Measurements from ENCODE around the gene MLLT6. TPM values are rescaled to one million over a fixed set of nuclear protein-coding genes. Genes with fewer than 3 reads are reported as not detected.

MLLT6 gene
- polyA plus RNA-seq, 3 donors from 2014 or later, result 3.8 to 24.5 (median 7.4) TPM

DNA sequence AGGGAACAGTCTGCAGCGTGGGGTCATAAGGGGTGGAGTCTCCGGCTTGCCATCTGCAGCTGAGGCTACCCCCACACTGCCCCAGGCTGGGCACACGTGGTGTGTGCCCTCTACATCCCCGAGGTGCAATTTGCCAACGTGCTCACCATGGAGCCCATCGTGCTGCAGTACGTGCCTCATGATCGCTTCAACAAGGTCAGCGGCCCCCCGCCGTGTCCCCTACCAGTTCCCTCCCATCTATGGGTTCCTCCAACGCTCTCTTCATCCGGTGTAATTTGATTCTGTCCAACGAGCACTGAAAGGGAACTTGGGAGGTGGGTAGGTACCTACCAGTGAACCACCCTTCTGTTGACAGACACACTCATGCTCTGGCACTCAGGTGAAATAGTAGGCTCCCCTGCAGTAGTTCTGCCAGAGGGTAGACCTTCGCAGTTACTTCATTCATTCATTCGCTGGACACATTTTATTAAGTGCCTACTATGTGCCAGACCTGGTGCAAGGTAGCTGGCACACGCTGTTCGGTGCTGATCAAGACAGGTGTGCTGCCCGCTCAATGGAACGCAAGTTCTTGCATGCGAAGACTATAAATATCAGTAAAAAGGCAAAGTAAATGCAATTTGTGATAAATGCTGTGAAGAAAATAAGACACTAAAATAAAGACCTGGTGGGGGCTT, 2.7 kb downstream of the MLLT6 start:
- Mint-ChIP-seq H3K36me3 (peaks cover 10 to 31% (median 21%) of the 10 kb centered on the region in 3 donors), H3K9me3 (no peaks in the 10 kb centered on the region), H3K27me3 (ENCODE audit: low read depth in 3 of 3) (peaks cover 6 to 18% (median 7%) of the 10 kb centered on the region in 3 donors), H3K27ac (peak overlapping the region; percentile 51 to 93 (median 92)), H3K4me1 (peaks cover 75 to 82% of the 10 kb centered on the region in 2 donors), H3K4me3 (peak overlapping the region; percentile 93 to 99 (median 97))
- no peak for DNase-seq

DNA sequence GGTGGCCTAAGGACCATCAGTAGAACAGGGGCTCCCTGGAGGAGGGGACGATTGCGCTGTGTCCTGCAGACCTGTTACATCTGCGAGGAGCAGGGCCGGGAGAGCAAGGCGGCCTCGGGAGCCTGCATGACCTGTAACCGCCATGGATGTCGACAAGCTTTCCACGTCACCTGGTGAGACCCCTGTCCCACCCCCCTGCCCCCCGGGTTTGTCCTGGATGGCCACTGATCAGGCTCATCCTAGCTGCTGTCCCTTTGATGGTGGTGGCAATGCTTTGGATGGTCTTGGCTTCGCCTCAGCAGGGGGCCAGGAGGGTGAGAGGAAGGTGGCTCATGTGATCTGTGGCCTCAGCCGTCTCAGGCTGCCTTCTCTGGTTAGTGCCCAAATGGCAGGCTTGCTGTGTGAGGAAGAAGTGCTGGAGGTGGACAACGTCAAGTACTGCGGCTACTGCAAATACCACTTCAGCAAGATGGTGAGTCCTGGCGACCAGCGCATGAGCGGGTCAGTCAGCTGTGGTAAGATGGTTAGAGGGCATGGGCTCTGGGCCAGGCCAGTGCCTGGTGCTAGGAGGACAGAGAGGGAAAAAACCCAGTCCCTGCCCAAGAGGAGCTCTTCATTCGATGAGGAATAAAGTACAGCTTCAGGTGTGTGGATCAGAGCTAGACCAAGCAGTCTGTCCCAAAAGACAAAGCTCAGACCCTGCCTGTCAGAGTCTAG, 4.2 kb downstream of the MLLT6 start:
- Mint-ChIP-seq H3K36me3 (peaks cover 10 to 35% (median 21%) of the 10 kb centered on the region in 3 donors), H3K4me1 (peaks cover 63 to 68% of the 10 kb centered on the region in 2 donors), H3K9me3 (no peaks in the 10 kb centered on the region), H3K4me3 (peak overlapping the region in 2 of 5 donors; percentile 10 to 22), H3K27ac (peak overlapping the region; percentile 49 to 91 (median 76)), H3K27me3 (ENCODE audit: low read depth in 3 of 3) (peaks cover 4 to 8% (median 5%) of the 10 kb centered on the region in 3 donors)
- no peak for DNase-seq

DNA sequence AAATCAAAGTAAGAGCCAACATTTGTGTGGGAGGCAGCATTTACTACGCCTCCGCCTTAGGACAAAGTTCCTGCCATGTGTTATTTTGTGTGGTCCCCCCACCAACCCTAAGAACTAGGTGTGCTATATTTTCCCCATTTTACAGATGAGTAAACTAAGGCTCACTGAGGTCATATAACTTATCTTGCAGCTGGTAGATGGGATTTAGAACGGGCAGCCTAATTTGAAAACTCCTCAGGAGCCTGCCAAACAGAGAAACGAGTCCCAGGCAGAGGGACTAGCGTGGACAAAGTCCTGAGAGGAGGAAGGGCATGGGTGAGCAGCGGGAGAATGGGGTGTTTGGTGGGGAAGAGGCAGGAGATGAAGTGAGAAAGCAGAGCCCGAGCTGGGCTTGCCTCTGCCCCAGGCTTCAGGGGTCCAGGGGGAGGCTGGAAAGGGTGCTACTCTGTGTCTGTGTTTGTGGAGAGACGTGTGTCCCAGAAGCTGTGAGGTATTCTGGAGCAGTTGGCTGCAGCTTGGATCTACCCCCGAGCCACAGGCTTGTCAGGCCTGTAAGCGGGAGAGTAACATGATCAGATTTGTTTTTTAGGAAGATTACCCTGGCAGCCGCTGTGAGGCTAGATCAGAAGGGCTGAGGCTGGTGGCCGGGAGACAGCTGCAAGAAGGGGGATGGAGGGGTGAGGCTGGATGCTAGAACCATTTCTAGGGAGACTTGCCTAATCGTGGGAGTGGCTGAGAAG, 5.0 kb downstream of the MLLT6 start:
- Mint-ChIP-seq H3K9me3 (no peaks in the 10 kb centered on the region), H3K36me3 (peaks cover 10 to 38% (median 24%) of the 10 kb centered on the region in 3 donors), H3K4me3 (peak overlapping the region in 4 of 5 donors; percentile 31 to 57 (median 47)), H3K4me1 (peaks cover 59 to 65% of the 10 kb centered on the region in 2 donors), H3K27ac (peak overlapping the region; percentile 49 to 91 (median 88)), H3K27me3 (ENCODE audit: low read depth in 3 of 3) (peaks cover 2 to 7% (median 3%) of the 10 kb centered on the region in 3 donors)
- no peak for DNase-seq

DNA sequence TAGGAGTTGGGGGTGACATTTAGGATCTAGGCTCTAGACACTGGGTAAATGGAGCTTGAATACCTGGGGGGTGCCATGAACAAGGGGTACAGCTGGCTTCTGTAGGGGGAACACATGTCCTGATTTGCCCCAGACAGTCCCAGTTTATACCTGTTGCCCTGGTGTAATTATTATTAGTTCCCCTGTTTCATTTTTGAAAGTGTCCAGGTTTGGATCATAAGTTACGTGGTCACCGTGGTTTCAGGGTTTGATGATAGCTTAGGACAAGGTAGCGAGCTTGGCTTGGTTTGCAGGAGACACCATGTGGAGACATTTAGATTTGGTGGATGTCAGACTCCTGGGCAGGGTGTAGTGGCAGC, 5.5 kb downstream of the MLLT6 start:
- Mint-ChIP-seq H3K4me3 (peak overlapping the region in 4 of 5 donors; percentile 25 to 57 (median 47)), H3K36me3 (peaks cover 10 to 38% (median 24%) of the 10 kb centered on the region in 3 donors), H3K9me3 (no peaks in the 10 kb centered on the region), H3K27ac (peak overlapping the region; percentile 49 to 91 (median 88)), H3K27me3 (ENCODE audit: low read depth in 3 of 3) (peaks cover 2 to 7% (median 4%) of the 10 kb centered on the region in 3 donors), H3K4me1 (peaks cover 59 to 65% of the 10 kb centered on the region in 2 donors)
- no peak for DNase-seq

DNA sequence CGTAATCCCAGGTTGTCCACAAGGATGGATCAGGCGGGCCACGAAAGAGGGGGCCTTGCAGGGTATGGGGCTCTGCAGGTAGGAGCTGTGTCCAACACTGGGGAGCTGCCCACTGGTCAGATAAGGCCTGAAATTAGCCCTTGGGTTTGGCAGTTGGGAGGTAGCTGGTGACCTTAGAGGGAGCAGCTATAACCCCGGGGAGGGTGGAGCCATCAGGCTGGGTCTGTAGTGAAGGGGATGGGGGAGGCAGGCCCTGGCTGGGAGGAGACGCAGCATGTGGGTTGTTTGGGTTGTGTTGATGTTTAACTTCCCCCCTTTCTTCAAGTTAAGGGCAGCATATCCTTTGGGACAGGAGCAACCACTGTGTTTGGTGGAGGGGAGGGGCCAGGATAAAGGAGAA, 5.9 kb downstream of the MLLT6 start:
- peak overlapping the region in 4 of 5 donors; percentile 33 to 57 (median 48) for H3K4me3 Mint-ChIP-seq
- DNase-seq, result no peak

DNA sequence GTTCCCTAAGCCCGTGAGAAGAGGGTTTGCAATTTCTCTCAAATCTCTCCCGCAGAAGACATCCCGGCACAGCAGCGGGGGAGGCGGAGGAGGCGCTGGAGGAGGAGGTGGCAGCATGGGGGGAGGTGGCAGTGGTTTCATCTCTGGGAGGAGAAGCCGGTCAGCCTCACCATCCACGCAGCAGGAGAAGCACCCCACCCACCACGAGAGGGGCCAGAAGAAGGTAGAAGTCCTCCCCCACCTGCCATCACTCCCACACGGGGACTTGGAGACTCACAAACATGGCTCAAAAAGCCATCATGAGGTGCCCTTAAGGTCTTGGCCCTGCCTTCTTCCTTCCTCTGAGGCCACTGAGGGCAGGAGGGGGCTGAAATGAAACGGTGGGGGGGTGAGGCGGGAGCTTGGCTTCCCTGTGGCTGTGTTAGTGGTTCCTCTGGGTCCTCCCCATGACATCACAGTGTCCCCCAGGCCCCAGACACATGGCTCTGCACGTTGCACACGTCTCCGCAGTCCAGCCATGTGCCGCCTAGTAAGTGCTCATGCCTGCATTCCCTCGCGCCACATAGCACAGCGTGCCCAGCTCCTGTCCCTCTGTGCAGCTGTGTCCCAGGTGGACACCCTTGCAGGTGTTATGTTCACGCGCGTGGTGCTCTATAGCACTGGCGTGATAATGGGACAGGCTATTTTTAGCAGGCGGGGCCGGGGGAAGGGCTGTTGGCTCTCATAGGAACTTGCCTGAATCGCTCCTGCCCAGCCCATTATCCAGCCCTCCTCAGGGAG, 6.9 kb downstream of the MLLT6 start:
- H3K9me3 Mint-ChIP-seq, result no peaks in the 10 kb centered on the region
- H3K36me3 Mint-ChIP-seq, result peaks cover 9 to 45% (median 27%) of the 10 kb centered on the region in 3 donors
- peaks cover 0 to 4% (median 3%) of the 10 kb centered on the region in 3 donors for H3K27me3 Mint-ChIP-seq (ENCODE audit: low read depth in 3 of 3)
- H3K4me1 Mint-ChIP-seq, result peaks cover 51 to 57% of the 10 kb centered on the region in 2 donors
- peak overlapping the region; percentile 48 to 58 (median 49) for H3K4me3 Mint-ChIP-seq
- peak in 2 of 3 donors; percentile 55 to 58 for DNase-seq
- peak overlapping the region; percentile 49 to 91 (median 84) for H3K27ac Mint-ChIP-seq

More for the DNA sequence above, 5.9 kb downstream of the MLLT6 start:
- Mint-ChIP-seq H3K36me3 (peaks cover 10 to 40% (median 24%) of the 10 kb centered on the region in 3 donors), H3K9me3 (no peaks in the 10 kb centered on the region), H3K4me1 (peaks cover 57 to 65% of the 10 kb centered on the region in 2 donors), H3K27ac (peak overlapping the region; percentile 49 to 91 (median 78)), H3K27me3 (ENCODE audit: low read depth in 3 of 3) (peaks cover 2 to 7% (median 4%) of the 10 kb centered on the region in 3 donors)

DNA sequence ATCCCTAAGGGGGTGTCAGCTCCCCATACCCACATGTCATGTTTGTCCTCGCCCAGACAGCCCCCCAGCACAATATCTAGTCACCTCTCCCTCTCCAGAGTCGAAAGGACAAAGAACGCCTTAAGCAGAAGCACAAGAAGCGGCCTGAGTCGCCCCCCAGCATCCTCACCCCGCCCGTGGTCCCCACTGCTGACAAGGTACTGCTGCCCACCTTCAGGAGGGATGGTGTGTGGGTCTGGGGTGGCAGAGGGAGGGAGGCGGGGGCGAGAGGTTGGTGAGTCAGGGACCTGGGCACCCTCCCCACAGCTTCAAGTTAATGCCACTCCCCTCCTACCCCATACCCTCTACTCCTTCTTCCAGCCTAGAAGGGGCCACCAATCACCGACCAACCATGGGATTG, 7.5 kb downstream of the MLLT6 start:
- H3K27ac Mint-ChIP-seq, result peak overlapping the region in 4 of 6 donors; percentile 68 to 85 (median 84)
- no peak overlapping the region for H3K4me3 Mint-ChIP-seq

DNA sequence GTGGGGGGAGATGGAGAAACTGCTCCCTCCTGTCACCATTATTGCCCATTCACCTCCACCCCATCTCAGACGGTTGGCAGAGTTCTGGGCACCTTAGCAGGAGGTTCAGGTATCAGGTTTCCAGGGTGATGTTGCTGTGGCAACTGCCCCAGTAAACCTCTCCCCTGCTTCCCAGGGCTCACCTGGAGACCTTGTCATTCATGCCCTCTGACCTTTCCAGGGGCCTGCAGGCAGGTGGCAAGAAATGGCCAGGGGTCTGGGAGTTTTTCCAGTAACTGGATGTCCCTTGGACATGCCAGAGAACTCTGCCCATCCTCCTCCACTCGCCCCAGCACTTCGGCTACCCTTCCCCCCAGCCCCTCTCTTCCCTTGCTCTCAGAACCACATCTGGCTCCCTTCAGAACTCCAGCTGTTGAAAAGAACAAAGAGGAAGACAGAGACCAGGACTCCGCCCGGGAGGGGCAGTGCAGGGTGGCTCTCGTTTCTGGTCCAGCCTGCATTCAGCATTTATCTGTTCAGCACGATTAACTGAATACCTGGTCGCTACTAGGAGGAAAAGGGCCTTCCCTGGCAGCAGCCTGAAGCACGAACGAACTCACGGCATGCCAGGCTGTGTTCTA, 8.5 kb downstream of the MLLT6 start:
- Mint-ChIP-seq H3K27ac (peak overlapping the region in 3 of 6 donors; percentile 45 to 82 (median 62)), H3K4me1 (peaks cover 37 to 42% of the 10 kb centered on the region in 2 donors), H3K36me3 (peaks cover 0 to 48% (median 25%) of the 10 kb centered on the region in 3 donors), H3K9me3 (no peaks in the 10 kb centered on the region), H3K27me3 (ENCODE audit: low read depth in 3 of 3) (peaks cover 0 to 2% (median 0%) of the 10 kb centered on the region in 3 donors), H3K4me3 (no peak overlapping the region)
- DNase-seq, result no peak

More for the DNA sequence above, 7.5 kb downstream of the MLLT6 start:
- Mint-ChIP-seq H3K36me3 (peaks cover 4 to 47% (median 28%) of the 10 kb centered on the region in 3 donors), H3K4me1 (peaks cover 45 to 51% of the 10 kb centered on the region in 2 donors), H3K27me3 (ENCODE audit: low read depth in 3 of 3) (peaks cover 0 to 3% (median 0%) of the 10 kb centered on the region in 3 donors), H3K9me3 (no peaks in the 10 kb centered on the region)
- no peak for DNase-seq

DNA sequence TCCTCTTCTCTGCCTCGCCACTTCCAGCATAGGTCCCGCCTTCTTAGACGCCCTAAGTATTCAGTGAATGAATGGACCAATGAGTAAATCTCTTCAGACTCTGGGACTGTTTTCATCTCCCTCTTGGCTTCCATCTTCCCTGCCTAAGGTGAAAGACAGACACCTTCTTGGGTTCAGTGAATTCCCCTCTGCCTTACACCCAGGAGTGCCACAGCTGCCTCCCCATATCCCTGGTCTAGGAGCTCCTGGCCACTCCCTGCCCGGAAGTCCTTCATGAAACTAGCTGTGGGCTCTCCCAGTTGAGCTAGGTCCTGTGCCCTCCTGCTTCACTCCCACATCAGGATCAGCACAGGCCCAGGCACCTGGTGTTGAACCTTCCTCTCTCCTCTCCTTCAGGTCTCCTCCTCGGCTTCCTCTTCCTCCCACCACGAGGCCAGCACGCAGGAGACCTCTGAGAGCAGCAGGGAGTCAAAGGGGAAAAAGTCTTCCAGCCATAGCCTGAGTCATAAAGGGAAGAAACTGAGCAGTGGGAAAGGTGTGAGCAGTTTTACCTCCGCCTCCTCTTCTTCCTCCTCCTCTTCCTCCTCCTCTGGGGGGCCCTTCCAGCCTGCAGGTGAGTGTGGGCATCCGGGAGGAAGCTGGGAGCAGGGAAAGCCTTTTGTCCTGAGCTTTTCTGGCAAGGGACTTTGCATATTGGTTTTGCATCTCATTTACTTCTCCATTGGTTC, 10.3 kb downstream of the MLLT6 start:
- H3K36me3 Mint-ChIP-seq, result peaks cover 5 to 40% (median 19%) of the 10 kb centered on the region in 3 donors
- H3K27me3 Mint-ChIP-seq (ENCODE audit: low read depth in 3 of 3), result peaks cover 0 to 2% (median 0%) of the 10 kb centered on the region in 3 donors
- H3K4me1 Mint-ChIP-seq, result peaks cover 28 to 30% of the 10 kb centered on the region in 2 donors
- DNase-seq, result no peak
- H3K4me3 Mint-ChIP-seq, result no peak overlapping the region
- no peaks in the 10 kb centered on the region for H3K9me3 Mint-ChIP-seq
- peak overlapping the region; percentile 32 to 82 (median 75) for H3K27ac Mint-ChIP-seq

DNA sequence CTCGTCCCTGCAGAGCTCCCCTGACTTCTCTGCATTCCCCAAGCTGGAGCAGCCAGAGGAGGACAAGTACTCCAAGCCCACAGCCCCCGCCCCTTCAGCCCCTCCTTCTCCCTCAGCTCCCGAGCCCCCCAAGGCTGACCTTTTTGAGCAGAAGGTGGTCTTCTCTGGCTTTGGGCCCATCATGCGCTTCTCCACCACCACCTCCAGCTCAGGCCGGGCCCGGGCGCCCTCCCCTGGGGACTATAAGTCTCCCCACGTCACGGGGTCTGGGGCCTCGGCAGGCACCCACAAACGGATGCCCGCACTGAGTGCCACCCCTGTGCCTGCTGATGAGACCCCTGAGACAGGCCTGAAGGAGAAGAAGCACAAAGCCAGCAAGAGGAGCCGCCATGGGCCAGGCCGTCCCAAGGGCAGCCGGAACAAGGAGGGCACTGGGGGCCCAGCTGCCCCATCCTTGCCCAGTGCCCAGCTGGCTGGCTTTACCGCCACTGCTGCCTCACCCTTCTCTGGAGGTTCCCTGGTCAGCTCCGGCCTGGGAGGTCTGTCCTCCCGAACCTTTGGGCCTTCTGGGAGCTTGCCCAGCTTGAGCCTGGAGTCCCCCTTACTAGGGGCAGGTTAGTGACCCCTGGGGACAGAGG, 11.4 kb downstream of the MLLT6 start:
- Mint-ChIP-seq H3K27ac (peak overlapping the region in 5 of 6 donors; percentile 21 to 88 (median 46)), H3K27me3 (ENCODE audit: low read depth in 3 of 3) (peaks cover 0 to 2% (median 0%) of the 10 kb centered on the region in 3 donors), H3K36me3 (peaks cover 14 to 46% (median 24%) of the 10 kb centered on the region in 3 donors), H3K4me3 (no peak overlapping the region), H3K4me1 (peaks cover 25 to 29% of the 10 kb centered on the region in 2 donors), H3K9me3 (no peaks in the 10 kb centered on the region)
- no peak for DNase-seq

DNA sequence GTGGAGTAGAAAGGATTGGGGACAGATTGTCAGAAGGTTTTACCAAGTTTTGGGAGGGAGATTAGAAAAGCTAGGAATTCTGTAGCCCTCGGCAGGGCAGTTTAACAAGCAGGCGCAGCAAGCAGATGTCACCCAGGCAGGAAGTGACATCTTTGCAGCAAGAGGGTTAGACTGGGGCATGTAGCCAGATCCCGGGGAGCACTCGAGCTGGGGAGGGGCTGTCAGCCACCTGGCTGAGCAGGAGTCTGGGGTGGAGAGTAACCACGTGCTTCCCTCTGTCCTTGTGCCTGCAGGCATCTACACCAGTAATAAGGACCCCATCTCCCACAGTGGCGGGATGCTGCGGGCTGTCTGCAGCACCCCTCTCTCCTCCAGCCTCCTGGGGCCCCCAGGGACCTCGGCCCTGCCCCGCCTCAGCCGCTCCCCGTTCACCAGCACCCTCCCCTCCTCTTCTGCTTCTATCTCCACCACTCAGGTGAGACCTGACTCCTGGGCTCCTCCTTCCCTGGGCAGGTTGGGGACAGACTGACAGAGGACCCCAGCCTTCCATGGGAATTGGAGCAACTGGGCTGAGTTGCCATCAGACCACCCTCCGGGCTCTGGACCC, 12.2 kb downstream of the MLLT6 start:
- Mint-ChIP-seq H3K9me3 (no peaks in the 10 kb centered on the region), H3K4me3 (no peak overlapping the region), H3K27ac (peak overlapping the region in 5 of 6 donors; percentile 21 to 88 (median 46)), H3K27me3 (ENCODE audit: low read depth in 3 of 3) (peaks cover 0 to 2% (median 0%) of the 10 kb centered on the region in 3 donors), H3K4me1 (peaks cover 18 to 22% of the 10 kb centered on the region in 2 donors), H3K36me3 (peaks cover 14 to 41% (median 23%) of the 10 kb centered on the region in 3 donors)
- no peak for DNase-seq

All from immature natural killer cell (primary cell).